SKM-1 treated with dmso at 0.1 percent for 144 hours (cell line): Measurements from ENCODE around the gene SMAD1.
A peak's percentile ranks its signal among the peaks of the same experiment; 100 is the strongest.
"Not testable (repeated sequence)": the region's sequence is repeated elsewhere in the genome, so short reads cannot be mapped to it uniquely, and the experiment has no call there.

Experiments used
- DNase-seq: peaks from one replicate; lab custom pipeline; 2025; ENCODE audit not compliant: unreplicated experiment; lab: John Stamatoyannopoulos, UW

Gene SMAD1

GRCh38 chr4:145557720-145558119, 76.1 kb downstream of the SMAD1 start:
- DNase-seq, result peak; percentile 53

DNA sequence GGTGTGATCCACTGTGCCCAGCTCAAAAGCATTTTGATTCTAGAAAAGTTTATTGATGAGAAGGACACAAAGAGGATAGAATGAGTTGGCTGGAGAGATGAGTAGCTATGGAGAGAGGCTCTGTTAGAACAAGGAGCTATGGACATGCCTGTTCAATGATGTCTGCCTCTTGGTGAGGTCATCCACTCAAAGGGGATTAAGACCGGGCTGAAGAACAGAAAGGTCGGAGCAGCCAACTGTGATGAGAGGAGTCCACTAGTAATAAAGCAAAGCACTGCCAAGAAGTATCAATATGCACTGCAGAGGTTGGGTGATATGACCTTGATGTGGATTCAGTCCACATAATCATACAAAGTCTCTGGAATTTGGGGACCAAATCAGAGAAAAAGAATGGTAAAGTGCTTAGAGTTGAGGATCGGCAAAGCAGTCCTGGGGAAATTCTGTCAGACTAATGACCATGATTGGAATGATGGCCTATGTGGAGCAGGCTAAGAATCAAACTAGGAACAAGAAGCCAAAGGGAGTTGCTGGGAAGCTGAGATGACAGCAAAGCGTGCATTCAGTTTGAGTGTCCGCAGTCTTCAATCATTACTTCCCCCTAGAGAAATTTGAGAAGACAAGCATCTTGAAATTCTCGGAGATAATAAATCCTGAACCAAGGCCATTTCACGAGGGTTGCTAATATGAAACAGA, 81.8 kb downstream of the SMAD1 start:
- no peak for DNase-seq

DNA sequence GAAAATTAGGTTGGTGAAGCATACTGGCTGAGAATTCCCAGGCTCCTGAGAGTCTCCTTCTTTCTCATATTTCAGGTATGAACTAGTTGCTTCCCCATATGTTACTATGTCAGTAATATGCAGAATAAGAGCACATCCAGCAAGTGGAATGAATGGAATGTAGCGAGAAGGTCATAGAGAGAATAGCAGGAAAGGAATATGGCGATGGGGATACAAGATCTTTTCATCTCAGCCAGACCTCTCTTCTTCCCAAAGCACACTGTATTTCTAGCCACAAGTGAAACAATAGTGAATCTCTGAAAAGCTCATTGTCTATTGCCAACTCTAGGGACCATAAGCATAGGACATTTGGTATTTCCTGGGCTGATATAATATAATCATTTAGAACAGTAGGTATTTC, 82.9 kb downstream of the SMAD1 start:
- no peak for DNase-seq

GRCh38 chr4:145565328-145565727, 83.7 kb downstream of the SMAD1 start:
- no peak for DNase-seq

DNA sequence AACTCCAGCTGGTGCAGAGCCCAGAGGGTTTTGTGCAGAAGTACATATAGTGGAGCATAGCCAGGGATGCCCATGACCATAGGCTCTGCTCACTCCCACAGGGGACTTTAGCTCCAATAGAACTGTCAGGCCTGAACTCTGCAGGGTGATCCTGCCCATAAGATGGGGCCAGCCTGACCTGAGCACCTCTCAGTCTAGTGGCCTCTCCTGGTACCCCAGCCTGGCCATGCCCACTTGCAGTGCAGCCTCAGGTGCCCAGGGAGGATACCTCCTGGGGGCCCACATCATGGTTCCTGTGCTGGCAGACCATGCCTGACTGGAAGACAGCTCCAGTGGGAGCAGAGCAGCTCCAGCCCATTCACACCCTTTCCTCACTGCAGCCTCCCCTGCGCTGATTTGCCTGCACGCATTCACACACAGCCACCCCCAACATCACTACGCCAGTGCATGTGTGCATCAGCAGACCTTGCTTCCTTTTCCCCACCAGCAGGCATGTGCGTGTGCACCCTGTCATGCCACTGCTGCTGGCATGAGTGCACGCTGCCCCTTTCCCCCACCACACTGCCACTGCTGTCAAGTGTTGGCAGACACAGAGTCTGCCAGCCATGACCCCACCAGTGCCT, 84.5 kb downstream of the SMAD1 start:
- DNase-seq, result no peak

DNA sequence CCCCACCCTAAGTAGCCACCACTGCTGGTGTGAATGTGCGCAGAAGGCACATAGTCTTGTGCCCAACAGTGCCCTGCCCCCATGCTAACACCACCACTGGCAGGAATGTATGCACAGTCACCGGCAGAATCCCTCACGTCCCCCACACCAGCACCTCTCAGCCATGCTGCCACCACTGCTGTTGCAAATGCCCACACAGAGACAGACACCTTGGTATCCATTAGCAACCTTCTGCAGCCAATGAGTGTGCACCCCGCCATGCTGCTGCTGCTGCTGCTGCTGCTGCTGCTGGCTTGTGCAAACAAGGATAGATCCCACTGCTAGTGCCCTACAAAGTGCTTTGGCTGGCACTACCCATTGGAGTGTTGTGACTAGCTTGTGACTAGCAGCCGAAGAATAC, 85.1 kb downstream of the SMAD1 start:
- DNase-seq, result no peak

DNA sequence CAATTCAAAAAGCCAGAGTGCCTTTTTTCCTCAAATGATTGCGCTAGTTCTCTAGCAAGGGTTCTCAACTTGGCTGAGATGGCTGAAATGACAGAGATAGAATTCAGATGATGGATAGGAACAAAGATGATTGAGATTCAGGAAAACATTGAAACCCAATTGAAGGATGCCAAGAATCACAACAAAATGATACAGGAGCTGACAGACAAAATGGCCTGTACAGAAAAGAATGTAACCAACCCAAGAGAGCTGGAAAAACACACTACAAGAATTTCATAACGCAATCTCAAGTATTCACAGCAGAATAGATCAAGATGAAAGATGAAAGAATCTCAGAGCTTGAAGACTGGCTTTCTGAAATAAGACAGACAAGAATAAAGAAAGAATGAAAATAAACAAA, 85.9 kb downstream of the SMAD1 start:
- DNase-seq, result no peak

- not testable (repeated sequence) for DNase-seq
These were observed 92.9 kb downstream of the SMAD1 start for GRCh38 chr4:145574546-145574945.

DNA sequence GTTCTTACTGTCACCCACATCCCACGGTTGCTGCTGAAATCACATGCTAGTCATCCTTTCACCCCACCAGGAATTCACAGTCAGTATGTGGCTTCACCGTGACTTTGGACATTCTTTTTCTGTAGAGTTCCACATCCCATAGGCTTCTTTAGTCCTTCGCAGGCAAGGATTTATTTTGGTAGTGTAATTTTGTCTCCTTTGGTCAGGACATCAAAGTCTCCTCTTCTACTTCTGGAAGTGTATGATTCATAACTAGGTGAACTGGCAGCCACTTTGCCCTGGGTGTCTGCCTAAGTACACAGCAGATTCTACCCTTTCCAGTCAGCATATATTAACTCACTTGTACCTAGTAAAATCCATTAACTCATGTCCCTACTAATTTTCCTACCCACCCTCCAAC, 99.3 kb downstream of the SMAD1 start:
- DNase-seq, result no peak

GRCh38 chr4:145583191-145584055, 101.8 kb downstream of the SMAD1 start:
- DNase-seq, result no peak

- no peak for DNase-seq
These were observed 105.6 kb downstream of the SMAD1 start for GRCh38 chr4:145587088-145587754.

GRCh38 chr4:145589381-145589780, 107.7 kb downstream of the SMAD1 start:
- not testable (repeated sequence) for DNase-seq

- DNase-seq, result no peak
These were observed 108.5 kb downstream of the SMAD1 start for GRCh38 chr4:145589916-145590702.

DNA sequence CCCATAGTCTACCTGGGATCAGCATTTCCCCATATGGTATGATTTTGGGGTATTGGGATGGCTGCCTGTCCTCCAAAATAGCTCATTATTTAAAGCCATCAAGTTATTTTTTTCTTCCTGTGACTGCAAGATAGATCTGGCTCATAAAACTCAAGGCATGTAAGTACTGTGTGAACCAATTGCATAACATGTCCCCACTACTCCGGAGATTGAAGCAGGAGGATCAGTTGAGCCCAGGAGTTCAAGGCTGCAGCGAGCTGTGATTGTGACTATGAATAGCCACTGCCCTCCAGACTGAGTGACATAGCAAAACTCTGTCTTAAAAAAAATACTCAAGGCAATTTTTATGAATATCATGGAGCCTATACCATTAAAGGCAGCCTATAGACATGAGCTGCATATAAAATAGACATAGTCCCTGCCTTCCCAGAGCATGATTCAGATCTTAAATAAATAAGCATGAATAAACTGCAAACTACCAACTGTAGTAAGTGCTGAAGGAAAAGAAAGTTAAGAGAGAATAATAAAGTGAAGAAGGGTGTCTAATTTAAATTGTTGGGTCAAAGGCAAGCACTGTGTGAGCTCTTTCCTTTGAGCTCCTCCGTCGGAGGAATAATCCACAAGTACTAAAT, 120.6 kb downstream of the SMAD1 start:
- no peak for DNase-seq

- DNase-seq, result no peak
These were observed 124.3 kb downstream of the SMAD1 start for GRCh38 chr4:145605941-145606340.
